DOHH2 (cell line): Measurements from ENCODE around the gene POU2F2.

Experiments used
- H3F3A ChIP-seq: fragments of 200-600 bp; sonication (generic), shearing (Covaris generic); 2 replicates; pipeline ENCODE4 v1.6.0; 2016; ENCODE audit warnings: antibody characterized with exemption, mild to moderate bottlenecking; ENCODE audit not compliant: control insufficient read depth, insufficient read depth
- H3K27ac ChIP-seq: fragments of 200-600 bp; sonication (generic); 2 replicates; pipeline ENCODE4 v1.5.1; 2014; ENCODE audit warnings: low read depth, mild to moderate bottlenecking, low read length, moderate library complexity
- H3K27me3 ChIP-seq: fragments of 200-600 bp; sonication (generic); 2 replicates; pipeline ENCODE4 v1.6.1; 2014; ENCODE audit warnings: mild to moderate bottlenecking, low read length, mixed read lengths; ENCODE audit not compliant: control insufficient read depth
- H3K36me3 ChIP-seq: fragments of 200-600 bp; sonication (generic); 2 replicates; pipeline ENCODE4 v1.6.1; 2014; ENCODE audit warnings: mild to moderate bottlenecking, low read length, moderate library complexity, mixed read lengths; ENCODE audit not compliant: control insufficient read depth
- H3K4me1 ChIP-seq: fragments of 200-600 bp; sonication (generic); 2 replicates; pipeline ENCODE4 v1.6.1; 2014; ENCODE audit warnings: mild to moderate bottlenecking, low read length, mixed read lengths; ENCODE audit not compliant: control insufficient read depth
- H3K4me2 ChIP-seq: fragments of 200-600 bp; sonication (generic); 2 replicates; pipeline ENCODE4 v1.6.0; 2014; ENCODE audit warnings: mild to moderate bottlenecking, low read length, moderate library complexity
- H3K4me3 ChIP-seq: fragments of 200-600 bp; sonication (generic); 2 replicates; pipeline ENCODE4 v1.5.1; 2014; ENCODE audit warnings: mild to moderate bottlenecking, low read length, mixed read lengths
- H3K79me2 ChIP-seq: fragments of 200-600 bp; sonication (generic); 2 replicates; pipeline ENCODE4 v1.6.1; 2014; ENCODE audit warnings: mild to moderate bottlenecking, low read length, mixed read lengths; ENCODE audit not compliant: control insufficient read depth
- H3K9me2 ChIP-seq: fragments of 200-600 bp; sonication (generic); replicated peaks from 2 replicates; pipeline ENCODE4 v1.6.1; 2014; ENCODE audit warnings: mild to moderate bottlenecking, low read length, mixed read lengths; ENCODE audit not compliant: control insufficient read depth
- H3K9me3 ChIP-seq: fragments of 200-600 bp; sonication (generic); 2 replicates; pipeline ENCODE4 v1.6.1; 2014; ENCODE audit warnings: antibody characterized with exemption, low read length, mixed read lengths; ENCODE audit not compliant: control insufficient read depth, insufficient read depth
- H4K20me1 ChIP-seq: fragments of 200-600 bp; sonication (generic); 2 replicates; pipeline ENCODE4 v1.6.0; 2014; ENCODE audit warnings: low read depth, mild to moderate bottlenecking, antibody characterized with exemption, low read length, moderate library complexity; ENCODE audit not compliant: control insufficient read depth, insufficient read depth
- CTCF ChIP-seq: fragments of 200-600 bp; sonication (generic); IDR thresholded peaks from one replicate; pipeline ENCODE4 v1.5.1; 2014; ENCODE audit warnings: antibody characterized with exemption, mild to moderate bottlenecking, low read depth, low read length; ENCODE audit not compliant: poor library complexity, severe bottlenecking
- EZH2phosphoT487 ChIP-seq: fragments of 200-600 bp; sonication (generic); IDR thresholded peaks from 2 replicates; pipeline ENCODE4 v1.6.1; 2017; ENCODE audit warnings: borderline replicate concordance, mild to moderate bottlenecking, antibody characterized with exemption, low read length, moderate library complexity, mixed read lengths

Gene POU2F2

GRCh38 chr19:42111384-42111783 lies 20.9 kb downstream of the POU2F2 start:
- peaks cover 48% of the 10 kb centered on the region for H3K79me2 ChIP-seq
- H3K27me3 ChIP-seq, result no peaks in the 10 kb centered on the region
- no peak overlapping the region for H3K4me2 ChIP-seq
- no peak overlapping the region for H3K4me3 ChIP-seq
- TF ChIP-seq EZH2phosphoT487 (no peak), CTCF (no peak)
- H3F3A ChIP-seq, result peaks cover 59% of the 10 kb centered on the region
- no peaks in the 10 kb centered on the region for H3K9me2 ChIP-seq
- no peaks in the 10 kb centered on the region for H4K20me1 ChIP-seq
- peaks cover 81% of the 10 kb centered on the region for H3K36me3 ChIP-seq
- H3K4me1 ChIP-seq, result peaks cover 85% of the 10 kb centered on the region
- H3K27ac ChIP-seq, result peak overlapping the region; percentile 90
- no peaks in the 10 kb centered on the region for H3K9me3 ChIP-seq

GRCh38 chr19:42110658-42111057 lies 21.6 kb downstream of the POU2F2 start:
- Histone ChIP-seq H3K4me1 (peaks cover 78% of the 10 kb centered on the region), H3K27ac (peak overlapping the region; percentile 90), H3K9me2 (no peaks in the 10 kb centered on the region), H3K4me2 (peak overlapping the region; percentile 26; the same call in 1 of the 2 replicates), H3K4me3 (no peak overlapping the region), H3K27me3 (no peaks in the 10 kb centered on the region), H3K36me3 (peaks cover 81% of the 10 kb centered on the region), H3F3A (peaks cover 51% of the 10 kb centered on the region), H3K79me2 (peaks cover 53% of the 10 kb centered on the region), H3K9me3 (no peaks in the 10 kb centered on the region), H4K20me1 (no peaks in the 10 kb centered on the region)
- TF ChIP-seq EZH2phosphoT487 (no peak), CTCF (no peak)

- peaks cover 70% of the 10 kb centered on the region for H3K4me1 ChIP-seq
- peak overlapping the region; percentile 63 for H3K4me3 ChIP-seq
- H3K27me3 ChIP-seq, result no peaks in the 10 kb centered on the region
- peak overlapping the region; percentile 84 for H3K4me2 ChIP-seq
- no peaks in the 10 kb centered on the region for H4K20me1 ChIP-seq
- H3K27ac ChIP-seq, result peak overlapping the region; percentile 90
- H3F3A ChIP-seq, result peaks cover 44% of the 10 kb centered on the region
- TF ChIP-seq EZH2phosphoT487 (no peak), CTCF (no peak)
- no peaks in the 10 kb centered on the region for H3K9me2 ChIP-seq
- peaks cover 59% of the 10 kb centered on the region for H3K79me2 ChIP-seq
- peaks cover 81% of the 10 kb centered on the region for H3K36me3 ChIP-seq
- H3K9me3 ChIP-seq, result no peaks in the 10 kb centered on the region
These were observed 22.4 kb downstream of the POU2F2 start for GRCh38 chr19:42109896-42110295.
